Activated T-cell treated with anti-CD3 and anti-CD28 coated beads for 4 hours (primary cell): ENCODE measurements around the gene NRDC.

Experiments used
- DNase-seq: peaks from one replicate; pipeline ENCODE4 v3.0.0-alpha.2; 2020

Gene NRDC, protein sequence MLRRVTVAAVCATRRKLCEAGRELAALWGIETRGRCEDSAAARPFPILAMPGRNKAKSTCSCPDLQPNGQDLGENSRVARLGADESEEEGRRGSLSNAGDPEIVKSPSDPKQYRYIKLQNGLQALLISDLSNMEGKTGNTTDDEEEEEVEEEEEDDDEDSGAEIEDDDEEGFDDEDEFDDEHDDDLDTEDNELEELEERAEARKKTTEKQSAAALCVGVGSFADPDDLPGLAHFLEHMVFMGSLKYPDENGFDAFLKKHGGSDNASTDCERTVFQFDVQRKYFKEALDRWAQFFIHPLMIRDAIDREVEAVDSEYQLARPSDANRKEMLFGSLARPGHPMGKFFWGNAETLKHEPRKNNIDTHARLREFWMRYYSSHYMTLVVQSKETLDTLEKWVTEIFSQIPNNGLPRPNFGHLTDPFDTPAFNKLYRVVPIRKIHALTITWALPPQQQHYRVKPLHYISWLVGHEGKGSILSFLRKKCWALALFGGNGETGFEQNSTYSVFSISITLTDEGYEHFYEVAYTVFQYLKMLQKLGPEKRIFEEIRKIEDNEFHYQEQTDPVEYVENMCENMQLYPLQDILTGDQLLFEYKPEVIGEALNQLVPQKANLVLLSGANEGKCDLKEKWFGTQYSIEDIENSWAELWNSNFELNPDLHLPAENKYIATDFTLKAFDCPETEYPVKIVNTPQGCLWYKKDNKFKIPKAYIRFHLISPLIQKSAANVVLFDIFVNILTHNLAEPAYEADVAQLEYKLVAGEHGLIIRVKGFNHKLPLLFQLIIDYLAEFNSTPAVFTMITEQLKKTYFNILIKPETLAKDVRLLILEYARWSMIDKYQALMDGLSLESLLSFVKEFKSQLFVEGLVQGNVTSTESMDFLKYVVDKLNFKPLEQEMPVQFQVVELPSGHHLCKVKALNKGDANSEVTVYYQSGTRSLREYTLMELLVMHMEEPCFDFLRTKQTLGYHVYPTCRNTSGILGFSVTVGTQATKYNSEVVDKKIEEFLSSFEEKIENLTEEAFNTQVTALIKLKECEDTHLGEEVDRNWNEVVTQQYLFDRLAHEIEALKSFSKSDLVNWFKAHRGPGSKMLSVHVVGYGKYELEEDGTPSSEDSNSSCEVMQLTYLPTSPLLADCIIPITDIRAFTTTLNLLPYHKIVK

DNA sequence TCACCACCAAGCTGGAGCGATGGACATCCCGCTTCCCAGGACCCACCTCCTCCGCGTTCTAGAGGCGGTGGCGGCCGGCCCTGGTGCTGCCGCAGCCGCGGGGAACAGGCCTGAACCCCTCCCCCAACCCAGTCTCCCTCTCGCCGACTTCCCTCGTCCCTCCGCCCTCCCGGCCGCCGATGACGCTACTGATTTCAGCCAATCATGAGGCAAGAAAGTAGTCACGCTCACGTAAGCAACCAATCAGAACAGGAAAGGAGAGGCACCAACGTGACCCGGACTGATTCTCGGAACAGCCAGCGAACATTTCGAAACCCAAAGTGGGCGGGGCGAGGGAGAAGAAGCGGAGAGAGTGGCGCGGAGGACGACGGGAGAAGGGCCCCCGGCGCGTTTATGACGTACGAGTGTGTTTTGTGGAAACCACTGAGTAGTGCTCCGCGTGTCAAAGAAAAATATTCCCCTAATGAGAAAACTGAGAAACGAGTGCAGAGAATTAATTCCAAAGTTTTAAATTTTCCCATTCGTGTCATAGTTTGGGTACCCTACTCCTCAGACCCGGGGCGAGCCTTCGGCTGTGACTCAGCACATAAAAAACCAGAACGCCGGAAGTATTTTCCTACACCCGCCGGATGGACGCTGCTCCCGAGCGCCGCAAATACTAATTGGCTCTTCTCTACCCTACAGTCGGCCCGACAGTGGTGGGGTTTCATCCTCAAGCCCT lies at the start of gene NRDC:
TSS of gene NRDC (minus strand) at position 112 of the 721 bp plus-strand sequence. CDS start 112 bp downstream, outside the sequence.
- DNase-seq, result peak; percentile 99

DNA sequence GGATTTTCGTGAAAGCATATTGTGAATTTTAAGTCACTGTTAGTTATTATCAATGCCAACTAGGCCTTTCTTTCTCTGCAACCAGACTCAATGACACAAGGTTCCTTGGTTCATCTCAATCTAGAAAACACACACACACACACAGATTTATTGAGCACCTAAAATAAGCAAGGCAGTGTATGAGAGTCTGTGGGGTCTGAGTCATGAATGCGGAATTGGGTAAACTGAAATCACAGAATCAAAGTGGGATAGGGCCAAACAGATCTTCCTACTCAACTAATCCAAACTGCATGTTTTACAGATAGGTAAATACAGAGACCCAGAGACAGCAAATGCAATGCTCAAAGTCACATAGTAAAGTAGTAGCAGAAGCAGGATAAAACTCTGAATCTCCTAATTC lies 48.5 kb upstream of the NRDC start:
- no peak for DNase-seq

DNA sequence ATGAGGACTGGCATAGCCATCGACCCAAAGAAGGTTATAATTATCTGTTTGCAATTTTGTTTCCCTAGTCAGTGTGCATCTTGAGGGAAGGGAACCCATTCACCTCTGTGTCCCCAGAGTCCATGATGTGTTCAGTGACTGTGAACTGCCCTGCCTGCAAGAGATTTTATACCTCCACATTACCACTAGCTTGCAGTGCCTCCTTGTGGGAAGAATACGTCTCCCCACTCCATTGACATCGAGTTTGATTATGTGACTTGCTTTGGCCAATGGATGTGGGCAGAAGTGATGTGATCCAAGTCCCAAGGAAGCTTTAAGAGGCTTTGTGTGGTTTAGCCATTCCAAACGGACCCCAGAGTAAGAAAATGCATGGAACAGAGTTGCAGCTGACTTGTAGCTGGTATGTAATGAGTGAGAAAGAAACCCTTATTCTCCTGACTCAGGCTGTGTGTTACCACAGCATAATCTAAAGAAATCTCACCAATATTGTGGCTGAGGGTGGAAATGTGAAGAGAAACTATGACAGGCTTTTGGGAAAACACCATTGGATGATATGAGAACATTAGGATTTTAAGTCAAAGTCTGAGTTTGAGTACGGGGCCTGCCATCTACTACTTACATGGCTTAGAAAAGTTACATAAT lies 47.8 kb upstream of the NRDC start:
- no peak for DNase-seq

DNA sequence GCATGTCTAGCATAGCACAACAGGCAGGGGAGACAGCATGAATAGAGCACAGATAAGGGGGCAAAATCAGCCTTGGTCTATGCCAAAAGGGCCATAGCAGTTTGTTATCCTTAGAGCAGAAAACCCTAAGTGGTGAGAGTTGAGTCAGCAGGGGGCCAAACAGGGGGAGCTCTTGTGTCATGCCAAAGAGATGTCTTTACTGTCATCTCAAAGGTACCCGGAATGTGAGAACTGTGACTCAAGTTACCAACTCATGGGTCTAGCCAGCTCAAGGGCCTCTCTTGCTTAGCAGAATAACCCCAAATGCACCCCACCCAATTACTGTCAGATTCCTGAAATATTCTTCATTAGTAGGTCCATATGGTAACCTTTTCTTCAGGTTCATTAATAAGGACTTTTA lies 45.9 kb upstream of the NRDC start:
- DNase-seq, result no peak

DNA sequence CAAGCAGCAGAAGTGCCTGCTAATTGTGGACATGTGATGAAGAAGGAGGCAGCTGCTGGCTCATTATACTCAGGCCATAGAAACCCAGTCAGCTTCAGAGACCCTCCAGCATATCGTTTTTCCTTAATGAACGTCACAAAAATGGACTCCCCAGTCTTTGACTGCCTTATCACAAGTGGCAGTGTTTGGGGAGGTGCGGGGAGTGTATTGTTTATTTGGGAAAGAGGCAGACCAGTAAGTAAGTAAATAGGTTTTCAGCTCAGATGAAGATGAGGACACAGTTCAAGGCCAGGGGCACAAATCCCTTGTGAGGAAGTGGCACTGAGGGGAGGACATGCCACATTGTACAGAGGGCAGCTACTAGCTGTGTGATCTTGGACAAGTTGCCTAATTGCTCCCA lies 43.5 kb upstream of the NRDC start:
- DNase-seq, result no peak

DNA sequence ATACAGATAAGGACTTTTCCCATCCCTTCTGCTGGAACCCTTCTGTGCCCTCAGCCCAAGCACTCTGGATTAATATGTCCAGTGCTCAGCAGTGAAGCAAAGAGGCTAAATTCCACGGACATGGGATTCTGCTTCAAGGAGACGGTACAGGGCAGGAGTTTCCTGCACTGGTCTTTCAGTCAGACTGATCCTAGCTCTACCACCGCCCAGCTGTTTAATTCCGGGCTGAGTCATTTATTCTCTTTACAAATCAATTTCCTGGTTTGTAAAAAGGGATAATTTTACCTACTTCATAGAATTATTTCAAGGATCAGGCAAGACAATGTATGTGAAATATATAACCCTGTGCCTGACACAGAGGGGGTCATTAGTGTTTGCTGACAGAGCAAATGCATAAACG lies 41.6 kb upstream of the NRDC start:
- DNase-seq, result no peak

DNA sequence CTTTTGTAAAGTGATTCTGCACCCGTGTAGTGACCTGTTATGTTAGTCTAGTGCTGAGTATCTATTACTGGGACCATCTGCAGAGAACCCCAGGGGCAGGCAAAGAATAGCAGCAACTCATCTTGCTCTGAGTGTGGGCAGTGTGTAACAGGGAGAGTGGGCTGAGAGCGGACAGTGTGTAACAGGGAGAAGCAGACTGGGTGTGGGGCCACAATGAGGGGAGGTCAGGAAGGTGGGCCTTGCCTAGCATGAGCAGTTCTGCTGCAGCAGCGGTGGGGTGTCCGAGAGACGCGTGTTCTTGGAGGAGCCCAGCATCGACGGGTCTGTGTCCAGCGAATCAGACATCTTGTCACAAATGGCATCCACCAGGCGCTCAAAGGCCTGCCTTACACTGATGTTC lies 41.2 kb upstream of the NRDC start:
- no peak for DNase-seq

DNA sequence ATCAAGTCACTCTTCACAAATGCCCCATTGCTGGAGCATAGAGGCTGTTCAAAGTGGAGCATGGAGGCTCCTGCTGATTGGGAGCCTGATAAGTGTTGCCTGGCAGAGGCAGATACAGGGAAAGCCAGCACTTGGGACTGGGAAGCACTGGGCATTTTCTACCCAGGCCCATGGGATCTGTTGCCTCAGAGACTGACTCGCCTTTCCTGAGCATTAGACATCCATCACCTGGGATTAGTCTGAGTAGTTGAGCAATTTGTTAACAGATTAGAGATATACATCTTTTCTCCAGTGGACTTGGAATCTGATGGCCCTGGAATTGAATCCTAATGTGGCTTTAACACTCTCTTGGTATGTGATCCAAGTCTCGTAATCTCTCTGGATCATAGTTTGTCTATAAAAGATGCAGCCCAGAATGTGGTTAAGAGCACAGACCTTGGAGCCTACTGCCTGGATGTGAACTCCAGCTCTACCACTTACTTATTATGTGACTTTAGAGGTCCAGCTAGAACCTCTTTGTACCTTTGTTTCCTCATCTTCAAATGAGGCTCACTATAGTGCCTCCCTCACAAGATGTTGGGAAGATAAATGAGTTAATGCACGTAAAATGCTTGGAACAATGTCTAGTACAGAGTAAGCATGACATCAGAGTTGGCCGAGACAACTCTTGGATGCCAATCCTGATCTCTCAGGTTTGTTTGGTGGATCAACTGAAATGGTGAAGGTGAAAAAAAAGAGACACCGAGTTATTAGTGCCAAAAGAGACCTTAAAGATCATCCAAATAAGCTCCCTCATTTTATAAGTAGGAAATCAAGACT lies 38.3 kb upstream of the NRDC start:
- no peak for DNase-seq

DNA sequence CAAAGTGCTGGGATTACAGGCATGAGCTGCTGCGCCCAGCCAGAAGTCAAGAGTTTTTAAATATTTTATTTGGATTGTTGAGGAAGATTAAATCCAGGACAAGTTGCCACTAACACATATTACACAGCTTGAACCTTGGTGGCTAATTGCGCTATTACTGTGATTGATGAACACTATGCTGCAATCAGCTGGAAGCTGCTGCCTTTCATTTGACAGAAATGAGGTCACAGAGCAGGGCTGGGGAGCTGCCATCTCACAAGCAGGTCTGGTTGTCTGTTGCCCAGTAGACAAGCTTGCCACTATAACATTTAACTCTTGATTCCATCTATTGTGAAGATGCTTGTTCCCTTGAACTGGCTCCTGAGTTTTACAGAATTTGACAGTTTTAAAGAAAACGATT lies 37.4 kb upstream of the NRDC start:
- DNase-seq, result no peak

DNA sequence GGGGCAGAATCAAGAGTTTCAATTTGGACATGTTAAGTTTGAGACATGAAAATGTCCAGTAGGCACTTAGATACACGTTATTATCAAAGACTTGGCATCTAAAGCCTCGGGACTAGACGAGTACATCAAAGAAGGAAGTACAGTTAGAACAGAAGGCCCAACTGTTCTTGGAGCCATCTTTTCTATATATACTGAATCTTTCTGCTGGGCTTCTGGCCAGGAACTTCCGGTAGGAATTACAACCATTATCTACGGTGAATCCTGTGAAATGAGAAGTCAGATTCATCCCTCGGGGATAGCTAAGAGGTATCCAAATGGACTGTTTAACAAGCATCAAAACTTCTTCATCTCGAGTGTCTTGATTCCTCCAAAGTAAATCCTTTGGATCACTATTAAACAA lies 34.4 kb upstream of the NRDC start:
- no peak for DNase-seq

DNA sequence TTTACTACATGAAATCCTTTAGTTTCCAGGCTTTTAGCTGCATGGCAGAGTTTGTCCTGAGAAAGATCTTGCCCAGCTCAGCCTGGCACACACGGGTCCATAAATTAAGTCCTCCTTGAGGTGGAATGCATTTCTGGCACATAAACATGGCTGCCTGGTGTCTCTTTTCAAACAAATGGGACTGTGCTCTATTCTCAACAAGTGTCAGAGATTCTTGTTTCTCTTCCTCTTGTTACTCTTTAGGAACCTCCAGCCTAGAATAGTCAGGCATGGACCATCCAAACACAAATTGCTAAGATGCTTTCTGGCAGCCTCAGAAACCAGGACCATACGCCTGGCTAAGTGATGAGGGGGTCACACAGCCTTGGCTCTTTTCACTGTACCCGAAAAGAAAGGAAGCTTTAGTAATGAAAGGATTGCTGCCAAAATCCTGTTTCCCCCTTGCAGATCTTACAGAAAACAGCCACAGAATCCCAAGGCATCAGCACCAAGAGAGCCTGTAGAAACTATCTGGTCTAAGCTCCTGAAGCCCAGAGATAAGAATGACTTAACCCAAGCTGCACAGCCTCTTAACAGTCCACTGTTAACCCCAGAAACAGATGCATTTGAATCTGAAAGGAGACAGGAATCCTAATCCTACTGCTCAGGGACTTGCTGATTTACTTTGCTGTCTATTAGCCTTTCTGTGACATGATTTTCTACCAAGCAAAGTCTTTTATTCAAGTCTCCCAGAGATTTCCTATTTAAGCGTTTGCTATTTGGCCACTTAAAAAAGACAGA lies 31.9 kb upstream of the NRDC start:
- DNase-seq, result no peak

DNA sequence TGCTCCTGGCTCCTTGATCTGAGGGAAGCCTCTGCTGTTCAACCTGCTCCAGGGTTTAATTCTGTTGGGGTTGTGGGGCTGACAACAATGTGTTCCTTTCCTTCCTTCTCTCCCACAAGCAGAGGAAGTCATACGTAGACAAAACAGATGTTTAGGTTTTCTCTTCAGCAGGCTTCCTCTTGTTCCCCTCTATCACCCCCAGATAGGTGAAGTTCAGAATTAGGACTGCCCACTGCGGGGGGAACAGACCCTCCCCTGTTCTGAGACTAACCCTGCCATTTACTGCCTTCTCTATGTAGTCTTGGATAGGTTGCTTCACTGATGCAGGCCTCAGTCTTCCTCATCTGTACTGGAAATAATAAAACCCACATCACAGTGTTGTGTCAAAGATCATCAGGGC lies 30.0 kb upstream of the NRDC start:
- DNase-seq, result no peak

DNA sequence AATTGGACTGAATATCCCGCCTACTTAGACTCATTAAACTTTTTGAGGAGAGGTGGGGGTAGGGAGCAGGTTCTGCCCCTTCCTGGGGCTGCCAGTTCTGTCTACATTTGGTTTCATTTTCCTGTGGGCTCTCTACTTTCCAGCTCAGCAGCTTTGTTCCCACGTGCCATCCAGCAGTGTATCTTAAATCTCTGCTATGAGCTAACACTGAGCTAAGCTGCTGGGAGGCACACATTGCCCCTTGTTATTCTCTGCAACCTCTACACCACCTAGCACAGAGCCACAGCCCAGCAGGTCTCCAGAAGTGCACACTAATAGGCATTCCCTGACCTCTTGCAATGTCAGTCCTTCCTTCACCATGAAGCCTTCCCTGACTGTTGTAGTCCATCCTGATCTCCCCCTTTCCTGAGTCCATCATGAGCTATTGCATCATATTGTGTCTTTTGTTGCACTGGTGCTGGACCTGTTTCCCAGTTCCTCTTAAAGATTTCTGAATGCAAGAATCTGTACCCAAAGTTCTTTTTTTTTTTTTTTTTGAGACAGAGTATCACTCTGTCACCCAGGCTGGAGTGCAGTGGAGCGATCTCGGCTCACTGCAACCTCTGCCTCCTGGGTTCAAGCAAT lies 28.7 kb upstream of the NRDC start:
- DNase-seq, result no peak

DNA sequence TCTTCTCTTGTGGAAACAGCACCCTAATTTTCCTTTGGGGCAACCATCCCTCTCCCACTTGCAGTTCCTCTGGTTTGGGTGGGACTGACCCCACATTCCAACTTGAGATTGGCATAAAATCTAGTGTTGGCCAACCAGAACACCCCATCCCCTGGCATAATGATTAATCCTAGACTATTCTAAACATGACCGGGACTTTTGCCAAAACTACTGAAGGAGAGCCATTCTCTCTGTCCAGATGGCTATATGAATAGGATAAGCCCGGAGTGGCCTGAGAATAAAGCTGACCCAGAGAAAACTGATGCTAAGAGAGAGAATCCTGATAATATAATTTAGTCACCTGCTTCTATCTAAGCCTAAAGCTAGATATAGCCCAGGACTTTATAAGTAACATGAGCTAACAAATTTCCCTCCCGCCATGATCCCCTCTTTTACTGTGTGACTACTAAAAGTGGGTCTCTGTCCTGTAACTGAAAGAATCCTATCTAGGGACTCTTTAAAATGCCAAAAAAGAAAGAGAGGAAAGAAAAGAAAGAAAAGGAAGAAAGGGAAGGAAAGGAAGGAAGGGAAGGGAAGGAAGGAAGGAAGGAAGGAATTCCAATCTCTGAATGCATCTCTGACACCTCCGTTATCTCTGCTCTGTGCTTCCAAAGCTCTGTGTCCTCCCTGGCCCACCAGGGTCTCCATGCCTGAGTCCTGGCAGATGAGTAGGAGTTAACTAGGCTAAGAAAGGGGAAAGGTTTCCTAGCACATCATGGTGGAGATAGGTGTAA lies 28.0 kb upstream of the NRDC start:
- no peak for DNase-seq

DNA sequence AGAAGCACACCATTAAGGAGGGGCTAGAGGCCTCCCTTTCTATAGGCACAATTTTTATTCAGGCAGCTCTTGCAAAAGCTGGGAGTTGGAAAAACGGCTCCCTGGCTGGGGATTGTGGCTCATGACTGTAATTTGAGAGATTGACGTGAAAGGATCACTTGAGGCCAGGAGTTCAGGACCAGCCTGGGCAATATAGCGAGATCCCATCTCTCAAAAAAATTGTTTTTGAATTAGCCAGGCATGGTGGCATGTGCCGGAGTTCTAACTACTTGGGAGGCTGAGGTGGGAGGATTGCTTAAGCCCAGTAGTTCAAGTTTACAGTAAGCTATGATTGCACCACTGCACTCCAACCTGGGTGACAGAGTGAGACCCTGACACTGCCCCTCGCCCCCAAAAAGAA lies 23.9 kb upstream of the NRDC start:
- DNase-seq, result no peak

DNA sequence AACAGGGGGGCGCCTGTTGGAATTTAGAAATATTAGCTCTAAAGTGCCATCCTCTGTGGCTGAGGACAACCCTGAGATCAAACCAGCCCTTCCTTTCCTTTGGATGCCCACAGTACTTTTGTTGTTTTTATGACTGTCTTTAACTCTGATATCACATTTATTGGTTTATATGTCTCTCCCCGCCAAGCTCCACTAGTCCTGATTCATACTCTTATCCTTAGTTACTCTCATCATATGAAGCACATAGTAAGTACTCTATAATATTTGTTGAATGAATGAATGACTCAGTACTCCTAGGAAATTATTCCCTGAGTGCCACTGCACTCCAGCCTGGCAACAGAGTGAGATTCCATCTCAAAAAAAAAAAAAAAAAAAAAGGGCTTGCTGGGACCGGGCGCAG lies 22.6 kb upstream of the NRDC start:
- no peak for DNase-seq

DNA sequence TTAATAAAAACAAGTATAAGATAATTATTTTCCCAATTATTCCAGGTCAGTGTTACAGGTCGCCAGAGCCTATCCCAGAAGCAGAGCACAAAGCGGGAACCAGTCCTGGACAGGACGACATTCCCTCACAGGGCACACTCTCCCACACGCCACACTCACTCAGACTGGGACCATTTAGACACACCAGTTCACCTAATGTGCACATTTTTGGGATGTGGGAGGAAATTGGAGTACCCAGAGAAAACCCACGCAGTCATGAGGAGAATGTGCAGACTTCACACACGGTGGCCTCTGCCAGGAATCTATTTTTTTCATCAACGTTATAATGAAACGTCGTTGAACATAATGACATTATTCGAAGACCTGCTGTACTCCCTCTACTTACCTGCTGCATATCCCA lies 20.5 kb upstream of the NRDC start:
- no peak for DNase-seq

DNA sequence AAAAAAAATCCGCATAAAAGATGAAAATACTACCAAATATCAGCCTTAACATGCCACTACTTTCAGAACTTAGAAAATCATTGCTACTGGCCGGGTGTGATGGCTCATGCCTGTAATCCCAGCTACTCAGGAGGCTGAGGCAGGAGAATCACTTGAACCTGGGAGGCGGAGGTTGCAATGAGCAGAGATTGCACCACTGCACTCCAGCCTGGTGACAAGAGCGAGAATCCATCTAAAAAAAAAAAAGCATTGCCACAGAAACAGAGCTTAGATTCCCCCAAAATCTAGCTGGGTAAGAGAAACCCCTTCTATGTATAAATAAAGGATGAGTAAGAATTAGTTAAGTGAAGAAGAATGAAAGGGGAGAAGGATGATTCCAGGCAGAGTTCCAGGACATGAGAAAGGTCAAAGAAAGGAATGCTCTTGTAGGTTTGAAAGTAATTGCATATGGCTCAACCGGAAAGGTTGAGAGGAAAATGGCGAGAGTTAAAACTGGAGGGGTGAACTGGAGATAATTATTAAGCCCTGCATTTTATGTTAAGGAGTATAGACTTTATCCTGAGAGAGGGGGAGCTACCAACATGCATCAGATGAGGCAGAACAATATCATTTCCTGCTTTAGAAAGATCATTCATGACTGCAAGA lies 19.7 kb upstream of the NRDC start:
- DNase-seq, result no peak

DNA sequence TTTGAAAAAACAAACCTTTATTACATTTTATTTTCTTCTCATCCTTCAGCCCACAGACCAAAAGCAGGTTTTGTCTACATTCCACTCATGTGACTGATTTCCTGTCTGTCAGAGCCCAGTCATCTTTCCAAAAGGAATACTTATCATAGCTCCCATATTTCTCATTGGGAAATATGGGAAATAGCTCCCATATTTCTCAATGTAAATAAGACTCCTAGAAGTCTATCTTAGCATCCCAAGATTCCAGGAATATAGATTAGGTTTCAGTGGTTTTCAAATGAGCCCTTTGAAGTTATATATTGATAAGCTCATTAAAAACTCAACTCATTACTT lies 19.1 kb upstream of the NRDC start:
- no peak for DNase-seq
